K562 (cell line): ENCODE results near the gene ZSCAN32.

ENCODE experiments used
- BACH1 ChIP-seq: fragments of 200-800 bp; sonication (Bioruptor generic); IDR thresholded peaks from 2 replicates; pipeline ENCODE4 v1.6.1; 2016; ENCODE audit warnings: missing genetic modification characterization, missing compliant biosample characterization
- BHLHE40 ChIP-seq: IDR thresholded peaks from 2 replicates; pipeline ENCODE4 v1.6.1; 2011; ENCODE audit warnings: low read length, improper control_type of control experiment
- EP300 ChIP-seq: IDR thresholded peaks from 2 replicates; pipeline ENCODE4 v1.6.1; 2012; ENCODE audit warnings: low read length, improper control_type of control experiment
- EZH2 ChIP-seq: IDR thresholded peaks from 2 replicates; pipeline ENCODE4 v1.6.1; 2012; ENCODE audit warnings: low read depth, mild to moderate bottlenecking, inconsistent platforms, low read length, borderline replicate concordance
- PTBP1 ChIP-seq: fragments of 200-400 bp; formaldehyde crosslinking; IDR thresholded peaks from 2 replicates; pipeline ENCODE4 v1.6.1; 2017; ENCODE audit warnings: low read depth, low read length
- RBM22 ChIP-seq: fragments of 200-400 bp; formaldehyde crosslinking; IDR thresholded peaks from 2 replicates; pipeline ENCODE4 v1.6.1; 2018; ENCODE audit warnings: low read length, low read depth; ENCODE audit not compliant: poor library complexity, severe bottlenecking
- ZNF589 ChIP-seq: fragments of 200-800 bp; sonication (Bioruptor generic); IDR thresholded peaks from 2 replicates; pipeline ENCODE4 v1.6.1; 2016; ENCODE audit warnings: low read depth, missing genetic modification characterization, missing compliant biosample characterization
- ZNF780A ChIP-seq: fragments of 250-450 bp; sonication (Bioruptor Pico); IDR thresholded peaks from 2 replicates; pipeline ENCODE4 v1.5.0; 2021; ENCODE audit warnings: mild to moderate bottlenecking
- TF ChIP-seq, protein P1 (sequence below): fragments of 250-450 bp; sonication (Bioruptor Pico); IDR thresholded peaks from 2 replicates; pipeline ENCODE4 v1.8.0; 2021; ENCODE audit warnings: moderate library complexity, mild to moderate bottlenecking, inconsistent platforms
- TF ChIP-seq, protein P2 (sequence below): fragments of 250-450 bp; sonication (Bioruptor Pico); IDR thresholded peaks from 2 replicates; pipeline ENCODE4 v1.4.0; 2020
- TF ChIP-seq, protein P3 (sequence below), 3 experiments: IDR thresholded peaks in 2 of 3; conservative IDR thresholded peaks in 1 of 3; 2 replicates each; pipeline ENCODE4 v1.5.1; 2011 to 2012; ENCODE audit warnings: low read length in 3 of 3, mild to moderate bottlenecking in 3 of 3, control low read depth in 2 of 3, improper control_type of control experiment in 1 of 3, inconsistent platforms in 1 of 3, low read depth in 1 of 3, mixed read lengths in 1 of 3, moderate library complexity in 1 of 3; ENCODE audit not compliant: insufficient read depth in 2 of 3
- TF ChIP-seq, protein P4 (sequence below): IDR thresholded peaks from 2 replicates; pipeline ENCODE4 v1.6.1; 2012; ENCODE audit warnings: low read depth, low read length, improper control_type of control experiment, borderline replicate concordance

DNA sequence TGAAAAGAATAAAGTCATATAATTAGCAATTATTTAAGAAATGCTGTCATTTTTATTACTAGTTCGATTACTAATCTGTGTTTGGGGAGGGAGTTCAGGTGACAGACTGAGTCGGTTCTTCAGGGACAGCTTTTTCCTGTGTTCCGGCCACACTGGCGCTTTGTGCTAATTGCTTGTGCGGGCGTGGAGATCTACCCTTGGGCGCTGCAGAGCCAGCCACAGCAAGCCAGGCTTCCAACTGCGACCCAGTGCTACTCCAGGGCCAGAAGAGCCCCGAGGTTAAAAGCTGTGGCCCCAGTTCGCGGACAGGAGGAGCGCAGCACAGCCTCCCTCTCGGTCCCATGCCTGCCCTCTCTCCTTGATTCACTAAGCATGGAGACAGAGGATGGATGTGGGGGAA lies 51.6 kb downstream of the ZSCAN32 start:
- TF ChIP-seq, protein P1, sequence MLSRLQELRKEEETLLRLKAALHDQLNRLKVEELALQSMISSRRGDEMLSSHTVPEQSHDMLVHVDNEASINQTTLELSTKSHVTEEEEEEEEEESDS (CRISPR knock-in tag), result no peak
- TF ChIP-seq, protein P2, sequence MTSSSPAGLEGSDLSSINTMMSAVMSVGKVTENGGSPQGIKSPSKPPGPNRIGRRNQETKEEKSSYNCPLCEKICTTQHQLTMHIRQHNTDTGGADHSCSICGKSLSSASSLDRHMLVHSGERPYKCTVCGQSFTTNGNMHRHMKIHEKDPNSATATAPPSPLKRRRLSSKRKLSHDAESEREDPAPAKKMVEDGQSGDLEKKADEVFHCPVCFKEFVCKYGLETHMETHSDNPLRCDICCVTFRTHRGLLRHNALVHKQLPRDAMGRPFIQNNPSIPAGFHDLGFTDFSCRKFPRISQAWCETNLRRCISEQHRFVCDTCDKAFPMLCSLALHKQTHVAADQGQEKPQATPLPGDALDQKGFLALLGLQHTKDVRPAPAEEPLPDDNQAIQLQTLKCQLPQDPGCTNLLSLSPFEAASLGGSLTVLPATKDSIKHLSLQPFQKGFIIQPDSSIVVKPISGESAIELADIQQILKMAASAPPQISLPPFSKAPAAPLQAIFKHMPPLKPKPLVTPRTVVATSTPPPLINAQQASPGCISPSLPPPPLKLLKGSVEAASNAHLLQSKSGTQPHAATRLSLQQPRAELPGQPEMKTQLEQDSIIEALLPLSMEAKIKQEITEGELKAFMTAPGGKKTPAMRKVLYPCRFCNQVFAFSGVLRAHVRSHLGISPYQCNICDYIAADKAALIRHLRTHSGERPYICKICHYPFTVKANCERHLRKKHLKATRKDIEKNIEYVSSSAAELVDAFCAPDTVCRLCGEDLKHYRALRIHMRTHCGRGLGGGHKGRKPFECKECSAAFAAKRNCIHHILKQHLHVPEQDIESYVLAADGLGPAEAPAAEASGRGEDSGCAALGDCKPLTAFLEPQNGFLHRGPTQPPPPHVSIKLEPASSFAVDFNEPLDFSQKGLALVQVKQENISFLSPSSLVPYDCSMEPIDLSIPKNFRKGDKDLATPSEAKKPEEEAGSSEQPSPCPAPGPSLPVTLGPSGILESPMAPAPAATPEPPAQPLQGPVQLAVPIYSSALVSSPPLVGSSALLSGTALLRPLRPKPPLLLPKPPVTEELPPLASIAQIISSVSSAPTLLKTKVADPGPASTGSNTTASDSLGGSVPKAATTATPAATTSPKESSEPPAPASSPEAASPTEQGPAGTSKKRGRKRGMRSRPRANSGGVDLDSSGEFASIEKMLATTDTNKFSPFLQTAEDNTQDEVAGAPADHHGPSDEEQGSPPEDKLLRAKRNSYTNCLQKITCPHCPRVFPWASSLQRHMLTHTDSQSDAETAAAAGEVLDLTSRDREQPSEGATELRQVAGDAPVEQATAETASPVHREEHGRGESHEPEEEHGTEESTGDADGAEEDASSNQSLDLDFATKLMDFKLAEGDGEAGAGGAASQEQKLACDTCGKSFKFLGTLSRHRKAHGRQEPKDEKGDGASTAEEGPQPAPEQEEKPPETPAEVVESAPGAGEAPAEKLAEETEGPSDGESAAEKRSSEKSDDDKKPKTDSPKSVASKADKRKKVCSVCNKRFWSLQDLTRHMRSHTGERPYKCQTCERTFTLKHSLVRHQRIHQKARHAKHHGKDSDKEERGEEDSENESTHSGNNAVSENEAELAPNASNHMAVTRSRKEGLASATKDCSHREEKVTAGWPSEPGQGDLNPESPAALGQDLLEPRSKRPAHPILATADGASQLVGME (CRISPR knock-in tag), result no peak
- TF ChIP-seq, protein P3, sequence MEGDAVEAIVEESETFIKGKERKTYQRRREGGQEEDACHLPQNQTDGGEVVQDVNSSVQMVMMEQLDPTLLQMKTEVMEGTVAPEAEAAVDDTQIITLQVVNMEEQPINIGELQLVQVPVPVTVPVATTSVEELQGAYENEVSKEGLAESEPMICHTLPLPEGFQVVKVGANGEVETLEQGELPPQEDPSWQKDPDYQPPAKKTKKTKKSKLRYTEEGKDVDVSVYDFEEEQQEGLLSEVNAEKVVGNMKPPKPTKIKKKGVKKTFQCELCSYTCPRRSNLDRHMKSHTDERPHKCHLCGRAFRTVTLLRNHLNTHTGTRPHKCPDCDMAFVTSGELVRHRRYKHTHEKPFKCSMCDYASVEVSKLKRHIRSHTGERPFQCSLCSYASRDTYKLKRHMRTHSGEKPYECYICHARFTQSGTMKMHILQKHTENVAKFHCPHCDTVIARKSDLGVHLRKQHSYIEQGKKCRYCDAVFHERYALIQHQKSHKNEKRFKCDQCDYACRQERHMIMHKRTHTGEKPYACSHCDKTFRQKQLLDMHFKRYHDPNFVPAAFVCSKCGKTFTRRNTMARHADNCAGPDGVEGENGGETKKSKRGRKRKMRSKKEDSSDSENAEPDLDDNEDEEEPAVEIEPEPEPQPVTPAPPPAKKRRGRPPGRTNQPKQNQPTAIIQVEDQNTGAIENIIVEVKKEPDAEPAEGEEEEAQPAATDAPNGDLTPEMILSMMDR (IDR thresholded peaks at IDR 0.05 in 2 of 3, conservative IDR thresholded peaks at IDR 0.05 in 1 of 3; ENCODE audit: insufficient read depth in 2 of 3, low read depth in 1 of 3, low read length in 3 of 3), result no peak
- no peak for TF ChIP-seq ZNF589 (CRISPR knock-in tag)
- TF ChIP-seq EP300, result no peak
- TF ChIP-seq, protein P4, sequence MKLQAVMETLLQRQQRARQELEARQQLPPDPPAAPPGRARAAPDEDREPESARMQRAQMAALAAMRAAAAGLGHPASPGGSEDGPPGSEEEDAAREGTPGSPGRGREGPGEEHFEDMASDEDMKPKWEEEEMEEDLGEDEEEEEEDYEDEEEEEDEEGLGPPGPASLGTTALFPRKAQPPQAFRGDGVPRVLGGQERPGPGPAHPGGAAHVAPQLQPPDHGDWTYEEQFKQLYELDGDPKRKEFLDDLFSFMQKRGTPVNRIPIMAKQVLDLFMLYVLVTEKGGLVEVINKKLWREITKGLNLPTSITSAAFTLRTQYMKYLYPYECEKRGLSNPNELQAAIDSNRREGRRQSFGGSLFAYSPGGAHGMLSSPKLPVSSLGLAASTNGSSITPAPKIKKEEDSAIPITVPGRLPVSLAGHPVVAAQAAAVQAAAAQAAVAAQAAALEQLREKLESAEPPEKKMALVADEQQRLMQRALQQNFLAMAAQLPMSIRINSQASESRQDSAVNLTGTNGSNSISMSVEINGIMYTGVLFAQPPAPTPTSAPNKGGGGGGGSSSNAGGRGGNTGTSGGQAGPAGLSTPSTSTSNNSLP, result no peak; the same call in 1 of the 2 replicates
- TF ChIP-seq RBM22, result no peak
- no peak for TF ChIP-seq ZNF780A (CRISPR knock-in tag)
- TF ChIP-seq EZH2, result no peak
- no peak for TF ChIP-seq BHLHE40
- no peak for TF ChIP-seq BACH1
- TF ChIP-seq PTBP1, result no peak
